ENCODE measurements around the gene RTL9. TPM values are rescaled to one million over a fixed set of nuclear protein-coding genes. Genes with fewer than 3 reads are reported as not detected.
A peak's percentile ranks its signal among the peaks of the same experiment; 100 is the strongest.

RTL9 gene
- total and polyA plus RNA-seq, 9 of the 15 experiments (the other 6 are each of a cell fraction or from before 2014, with no cell fraction given): 0.04 to 0.35 (median 0.13) TPM; not detected in 1

DNA sequence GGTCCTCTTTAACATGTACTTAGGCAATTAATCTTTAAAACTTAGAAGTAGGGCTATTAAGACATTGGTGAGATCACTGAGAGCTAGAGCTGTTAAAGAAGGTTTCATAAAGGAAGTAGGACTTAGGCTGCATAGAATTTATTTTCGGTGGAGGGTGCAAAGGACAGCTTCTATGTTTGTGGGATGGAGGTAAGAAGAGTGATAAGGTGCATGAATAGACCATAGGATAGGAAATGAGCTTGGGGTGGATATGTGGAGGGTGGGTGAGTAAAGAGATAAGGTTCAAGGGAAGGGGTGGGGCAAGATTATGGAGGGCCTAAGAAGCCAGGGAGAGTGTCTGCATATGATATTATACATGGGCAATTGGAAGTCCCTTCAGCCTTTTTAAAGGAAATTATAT lies 15.9 kb downstream of the RTL9 start (continued):
- TF ChIP-seq JUND (IDR thresholded peaks at IDR 0.05; ENCODE audit: borderline replicate concordance, low read depth, low read length): no peak
- no peak for TF ChIP-seq JUND (tag; IDR thresholded peaks at IDR 0.05; ENCODE audit: borderline replicate concordance, low read depth, low read length)
- 0 out of 2 replicates have a peak, but pooled peaks have one; percentile 33 for TF ChIP-seq HDAC2 (IDR thresholded peaks at IDR 0.05)
- TF ChIP-seq, protein P1, sequence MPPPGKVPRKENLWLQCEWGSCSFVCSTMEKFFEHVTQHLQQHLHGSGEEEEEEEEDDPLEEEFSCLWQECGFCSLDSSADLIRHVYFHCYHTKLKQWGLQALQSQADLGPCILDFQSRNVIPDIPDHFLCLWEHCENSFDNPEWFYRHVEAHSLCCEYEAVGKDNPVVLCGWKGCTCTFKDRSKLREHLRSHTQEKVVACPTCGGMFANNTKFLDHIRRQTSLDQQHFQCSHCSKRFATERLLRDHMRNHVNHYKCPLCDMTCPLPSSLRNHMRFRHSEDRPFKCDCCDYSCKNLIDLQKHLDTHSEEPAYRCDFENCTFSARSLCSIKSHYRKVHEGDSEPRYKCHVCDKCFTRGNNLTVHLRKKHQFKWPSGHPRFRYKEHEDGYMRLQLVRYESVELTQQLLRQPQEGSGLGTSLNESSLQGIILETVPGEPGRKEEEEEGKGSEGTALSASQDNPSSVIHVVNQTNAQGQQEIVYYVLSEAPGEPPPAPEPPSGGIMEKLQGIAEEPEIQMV (tag; conservative IDR thresholded peaks at IDR 0.05; ENCODE audit: low read depth): no peak
- TF ChIP-seq TEAD4 (IDR thresholded peaks at IDR 0.05; ENCODE audit: low read length): 0 out of 2 replicates have a peak, but pooled peaks have one; percentile 17
- TF ChIP-seq TEAD4 (CRISPR knock-in tag; IDR thresholded peaks at IDR 0.05; ENCODE audit: borderline replicate concordance): no peak
- no peak for TF ChIP-seq ZFP1 (CRISPR knock-in tag; IDR thresholded peaks at IDR 0.05)
- TF ChIP-seq, protein P2, sequence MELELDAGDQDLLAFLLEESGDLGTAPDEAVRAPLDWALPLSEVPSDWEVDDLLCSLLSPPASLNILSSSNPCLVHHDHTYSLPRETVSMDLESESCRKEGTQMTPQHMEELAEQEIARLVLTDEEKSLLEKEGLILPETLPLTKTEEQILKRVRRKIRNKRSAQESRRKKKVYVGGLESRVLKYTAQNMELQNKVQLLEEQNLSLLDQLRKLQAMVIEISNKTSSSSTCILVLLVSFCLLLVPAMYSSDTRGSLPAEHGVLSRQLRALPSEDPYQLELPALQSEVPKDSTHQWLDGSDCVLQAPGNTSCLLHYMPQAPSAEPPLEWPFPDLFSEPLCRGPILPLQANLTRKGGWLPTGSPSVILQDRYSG (tag; conservative IDR thresholded peaks at IDR 0.05; ENCODE audit: low read depth): no peak
- TF ChIP-seq CBFA2T3 (IDR thresholded peaks at IDR 0.05): peak; percentile 87
- no peak for TF ChIP-seq MED1 (CRISPR knock-in tag; IDR thresholded peaks at IDR 0.05; ENCODE audit: borderline replicate concordance)
- no peak for TF ChIP-seq MCM2 (IDR thresholded peaks at IDR 0.05; ENCODE audit: low read depth)
- TF ChIP-seq MEF2D (tag; conservative IDR thresholded peaks at IDR 0.05; ENCODE audit: low read depth): no peak
- TF ChIP-seq, protein P3, sequence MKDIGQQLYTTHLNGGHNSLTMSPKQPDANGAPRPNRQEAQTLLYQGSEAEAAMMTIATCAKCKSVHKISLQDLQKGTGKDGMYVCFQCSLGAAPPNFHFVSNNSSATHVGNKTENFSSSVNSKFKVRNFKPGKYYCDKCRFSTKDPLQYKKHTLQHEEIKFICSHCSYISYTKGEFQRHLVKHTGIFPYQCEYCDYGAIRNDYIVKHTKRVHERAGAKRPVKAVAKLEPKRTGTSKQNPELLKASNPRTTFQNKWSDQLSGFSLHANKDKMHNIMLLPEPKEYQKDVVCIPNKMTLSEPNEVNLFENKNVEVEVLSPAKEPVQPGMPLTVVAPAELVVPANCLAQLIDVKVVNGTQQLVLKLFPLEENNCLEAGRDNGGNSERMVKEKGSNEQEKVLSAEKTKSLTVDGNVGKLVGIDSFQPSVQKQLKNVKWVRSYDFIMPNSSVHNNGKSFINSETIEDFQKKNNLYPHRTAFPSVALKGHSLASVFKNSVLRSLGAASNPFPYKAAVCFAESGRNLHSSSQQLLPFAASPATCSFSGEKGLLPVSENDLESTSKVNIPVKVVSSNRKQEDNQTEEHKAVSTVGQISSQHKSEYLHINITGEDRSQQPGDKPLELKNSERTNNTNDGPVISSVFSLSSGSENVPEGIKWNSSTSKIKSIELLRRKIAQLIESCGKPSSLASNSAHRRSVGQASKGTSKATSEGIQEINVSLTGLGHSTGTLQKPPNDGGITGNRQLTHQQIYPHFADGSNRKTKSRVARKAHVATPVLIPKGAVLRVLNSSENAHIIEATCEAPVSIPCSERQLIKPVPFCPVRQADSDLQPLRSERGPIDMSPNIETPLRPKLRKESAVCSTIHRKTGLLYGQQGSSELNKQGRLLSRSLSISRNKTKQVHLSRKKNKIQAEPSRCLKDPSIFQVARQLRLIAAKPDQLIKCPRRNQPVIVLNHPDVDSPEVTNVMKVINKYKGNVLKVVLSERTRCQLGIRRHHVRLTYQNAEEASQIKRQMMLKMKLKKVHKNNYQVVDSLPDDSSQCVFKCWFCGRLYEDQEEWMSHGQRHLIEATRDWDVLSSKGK (CRISPR knock-in tag; IDR thresholded peaks at IDR 0.05): no peak
- peak; percentile 69 for TF ChIP-seq NCOR1 (IDR thresholded peaks at IDR 0.05)
- TF ChIP-seq JUNB (CRISPR knock-in tag; conservative IDR thresholded peaks at IDR 0.05): no peak
- TF ChIP-seq CHCHD3 (CRISPR knock-in tag; IDR thresholded peaks at IDR 0.05): no peak
- TF ChIP-seq, protein P4, sequence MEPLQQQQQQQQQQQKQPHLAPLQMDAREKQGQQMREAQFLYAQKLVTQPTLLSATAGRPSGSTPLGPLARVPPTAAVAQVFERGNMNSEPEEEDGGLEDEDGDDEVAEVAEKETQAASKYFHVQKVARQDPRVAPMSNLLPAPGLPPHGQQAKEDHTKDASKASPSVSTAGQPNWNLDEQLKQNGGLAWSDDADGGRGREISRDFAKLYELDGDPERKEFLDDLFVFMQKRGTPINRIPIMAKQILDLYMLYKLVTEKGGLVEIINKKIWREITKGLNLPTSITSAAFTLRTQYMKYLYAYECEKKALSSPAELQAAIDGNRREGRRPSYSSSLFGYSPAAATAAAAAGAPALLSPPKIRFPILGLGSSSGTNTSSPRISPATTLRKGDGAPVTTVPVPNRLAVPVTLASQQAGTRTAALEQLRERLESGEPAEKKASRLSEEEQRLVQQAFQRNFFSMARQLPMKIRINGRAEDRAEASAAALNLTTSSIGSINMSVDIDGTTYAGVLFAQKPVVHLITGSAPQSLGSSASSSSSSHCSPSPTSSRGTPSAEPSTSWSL (CRISPR knock-in tag; IDR thresholded peaks at IDR 0.05; ENCODE audit: borderline replicate concordance): no peak
- TF ChIP-seq, protein P5, sequence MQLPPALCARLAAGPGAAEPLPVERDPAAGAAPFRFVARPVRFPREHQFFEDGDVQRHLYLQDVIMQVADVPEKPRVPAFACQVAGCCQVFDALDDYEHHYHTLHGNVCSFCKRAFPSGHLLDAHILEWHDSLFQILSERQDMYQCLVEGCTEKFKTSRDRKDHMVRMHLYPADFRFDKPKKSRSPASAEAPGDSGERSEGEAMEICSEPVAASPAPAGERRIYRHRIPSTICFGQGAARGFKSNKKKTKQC (CRISPR knock-in tag; IDR thresholded peaks at IDR 0.05): no peak
- no peak for TF ChIP-seq NCOA6 (IDR thresholded peaks at IDR 0.05)
- TF ChIP-seq HOXB6 (CRISPR knock-in tag; IDR thresholded peaks at IDR 0.05; ENCODE audit: borderline replicate concordance): no peak
- TF ChIP-seq, protein P6, sequence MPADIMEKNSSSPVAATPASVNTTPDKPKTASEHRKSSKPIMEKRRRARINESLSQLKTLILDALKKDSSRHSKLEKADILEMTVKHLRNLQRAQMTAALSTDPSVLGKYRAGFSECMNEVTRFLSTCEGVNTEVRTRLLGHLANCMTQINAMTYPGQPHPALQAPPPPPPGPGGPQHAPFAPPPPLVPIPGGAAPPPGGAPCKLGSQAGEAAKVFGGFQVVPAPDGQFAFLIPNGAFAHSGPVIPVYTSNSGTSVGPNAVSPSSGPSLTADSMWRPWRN (IDR thresholded peaks at IDR 0.05; ENCODE audit: low read depth): no peak

All from K562 (cell line).